DND-41 (cell line): ENCODE data around the gene DDN.

Experiments used
- EZH2 ChIP-seq: IDR thresholded peaks from 3 replicates; pipeline ENCODE4 v1.6.1; 2012; ENCODE audit warnings: borderline replicate concordance, low read depth, mild to moderate bottlenecking, moderate library complexity, low read length, inconsistent platforms; ENCODE audit not compliant: severe bottlenecking
- TF ChIP-seq, protein P1 (sequence below): IDR thresholded peaks from 2 replicates; pipeline ENCODE4 v1.5.1; 2012; ENCODE audit warnings: borderline replicate concordance, low read length, moderate library complexity, mild to moderate bottlenecking; ENCODE audit not compliant: poor library complexity, severe bottlenecking; ENCODE audit errors: extremely low read depth

DNA sequence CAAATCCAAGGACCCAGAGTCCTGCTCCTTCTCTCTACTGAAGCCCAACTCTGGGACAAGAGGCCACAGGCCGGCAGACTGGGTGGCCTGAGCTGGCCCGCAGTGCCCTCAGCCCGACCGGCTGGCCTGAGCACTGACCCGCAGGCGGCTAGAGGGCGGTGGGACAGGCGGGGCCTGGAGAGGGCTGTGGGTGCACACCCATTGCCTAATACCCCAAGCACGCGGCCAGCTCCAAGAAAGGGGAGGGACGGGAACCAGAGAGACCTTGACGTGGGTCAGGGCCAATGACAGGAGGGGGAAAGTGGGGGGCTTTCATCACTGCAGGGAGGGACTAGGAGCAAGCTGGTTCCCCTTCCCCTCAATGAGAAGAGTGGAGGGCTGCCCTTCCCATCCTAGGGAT, 25.6 kb downstream of the DDN start:
- TF ChIP-seq EZH2 = no peak
- TF ChIP-seq, protein P1, sequence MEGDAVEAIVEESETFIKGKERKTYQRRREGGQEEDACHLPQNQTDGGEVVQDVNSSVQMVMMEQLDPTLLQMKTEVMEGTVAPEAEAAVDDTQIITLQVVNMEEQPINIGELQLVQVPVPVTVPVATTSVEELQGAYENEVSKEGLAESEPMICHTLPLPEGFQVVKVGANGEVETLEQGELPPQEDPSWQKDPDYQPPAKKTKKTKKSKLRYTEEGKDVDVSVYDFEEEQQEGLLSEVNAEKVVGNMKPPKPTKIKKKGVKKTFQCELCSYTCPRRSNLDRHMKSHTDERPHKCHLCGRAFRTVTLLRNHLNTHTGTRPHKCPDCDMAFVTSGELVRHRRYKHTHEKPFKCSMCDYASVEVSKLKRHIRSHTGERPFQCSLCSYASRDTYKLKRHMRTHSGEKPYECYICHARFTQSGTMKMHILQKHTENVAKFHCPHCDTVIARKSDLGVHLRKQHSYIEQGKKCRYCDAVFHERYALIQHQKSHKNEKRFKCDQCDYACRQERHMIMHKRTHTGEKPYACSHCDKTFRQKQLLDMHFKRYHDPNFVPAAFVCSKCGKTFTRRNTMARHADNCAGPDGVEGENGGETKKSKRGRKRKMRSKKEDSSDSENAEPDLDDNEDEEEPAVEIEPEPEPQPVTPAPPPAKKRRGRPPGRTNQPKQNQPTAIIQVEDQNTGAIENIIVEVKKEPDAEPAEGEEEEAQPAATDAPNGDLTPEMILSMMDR = no peak
